Activated effector memory CD4-positive, alpha-beta T cell treated with Interleukin-2 at 50 U/mL for 16 hours (primary cell): ENCODE results near the gene BPI.
"Not testable (repeated sequence)": the region's sequence is repeated elsewhere in the genome, so short reads cannot be mapped to it uniquely, and the experiment has no call there.

Experiments used
- DNase-seq: peaks from one replicate; pipeline ENCODE4 v3.0.0-alpha.2; 2020

Gene BPI

DNA sequence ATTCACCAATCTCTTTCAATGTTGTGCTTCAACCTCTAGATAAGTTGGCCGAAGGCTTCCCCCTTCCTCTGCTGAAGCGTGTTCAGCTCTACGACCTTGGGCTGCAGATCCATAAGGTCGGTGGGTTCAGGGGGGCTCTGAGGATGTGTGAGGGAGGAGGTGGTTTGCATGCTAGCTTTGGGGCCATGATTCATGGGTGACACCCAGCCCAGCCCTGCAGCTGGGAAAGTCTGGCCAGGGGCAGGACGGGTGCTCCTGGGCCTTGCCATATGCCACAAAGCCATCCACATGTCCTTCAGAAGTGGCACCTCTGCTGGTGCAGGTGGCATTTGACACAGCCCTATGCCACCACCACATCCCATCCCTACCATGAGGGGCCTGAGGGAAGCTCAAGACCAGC, 69.9 kb downstream of the BPI start:
- DNase-seq: no peak

DNA sequence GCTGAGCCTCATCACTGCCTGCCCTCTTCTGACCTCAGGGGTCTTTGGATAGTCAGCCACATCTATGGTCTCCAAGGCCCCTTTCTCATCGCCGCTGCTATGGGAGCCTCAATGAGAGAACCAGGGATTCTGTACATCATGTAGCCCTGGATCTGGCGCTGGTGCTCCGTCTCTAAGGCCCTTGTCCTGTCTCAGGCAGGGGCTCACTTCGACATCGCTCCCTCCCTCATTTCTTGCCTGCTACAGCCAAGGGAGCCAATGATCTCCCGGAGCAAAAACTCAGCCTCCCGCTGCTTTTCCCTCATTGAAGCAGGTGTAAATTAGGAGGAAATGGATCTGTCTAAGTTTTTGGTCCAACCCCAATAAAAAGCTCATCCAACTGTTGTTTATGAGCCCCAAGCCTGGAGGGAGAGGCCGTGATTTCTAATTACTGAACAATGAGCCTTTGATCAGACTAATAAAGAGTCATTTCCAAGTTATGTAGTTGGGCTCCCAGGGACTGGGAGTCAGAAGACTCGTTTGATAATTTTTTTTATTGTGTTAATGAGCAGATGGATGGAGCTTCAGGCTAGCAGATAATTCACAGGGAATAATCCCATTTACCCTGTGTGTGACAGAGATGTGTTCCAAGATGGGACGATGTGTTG, 73.2 kb downstream of the BPI start:
- no peak for DNase-seq

DNA sequence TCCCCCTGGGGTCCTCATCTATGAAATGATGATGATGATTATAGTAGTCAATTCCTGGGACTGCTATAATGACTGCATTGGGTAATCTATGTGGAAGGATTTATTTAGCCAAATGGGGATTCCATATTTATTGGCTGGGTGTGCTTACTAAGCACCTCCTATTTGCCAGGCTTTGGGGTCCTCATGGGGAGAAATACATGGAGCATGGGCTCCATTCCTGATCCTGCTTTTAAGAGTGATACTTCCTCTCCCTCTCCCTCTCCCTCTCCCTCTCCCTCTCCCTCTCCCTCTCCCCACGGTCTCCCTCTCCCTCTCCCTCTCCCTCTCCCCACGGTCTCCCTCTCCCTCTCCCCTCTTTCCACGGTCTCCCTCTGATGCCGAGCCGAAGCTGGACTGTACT, 73.9 kb downstream of the BPI start:
- DNase-seq: not testable (repeated sequence)

DNA sequence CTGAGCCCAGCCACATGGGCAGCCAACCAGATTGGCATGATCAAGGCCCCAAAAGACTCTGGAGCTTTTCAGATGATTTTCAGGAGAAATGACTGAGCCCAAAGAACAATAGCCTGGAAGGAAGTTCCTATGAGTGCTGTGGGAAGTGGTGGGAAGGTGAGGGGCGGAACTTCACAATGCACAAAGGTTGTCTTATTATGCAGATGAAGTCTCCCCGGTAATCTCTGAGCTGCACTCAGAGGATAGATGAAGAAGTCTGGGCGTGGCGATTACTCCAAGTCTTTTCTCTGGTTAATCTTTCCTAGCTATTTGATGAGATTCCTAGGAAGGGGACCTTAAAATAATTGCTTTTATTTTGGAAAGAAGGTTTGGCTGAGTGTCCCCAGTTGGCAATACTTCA, 79.2 kb downstream of the BPI start:
- no peak for DNase-seq

DNA sequence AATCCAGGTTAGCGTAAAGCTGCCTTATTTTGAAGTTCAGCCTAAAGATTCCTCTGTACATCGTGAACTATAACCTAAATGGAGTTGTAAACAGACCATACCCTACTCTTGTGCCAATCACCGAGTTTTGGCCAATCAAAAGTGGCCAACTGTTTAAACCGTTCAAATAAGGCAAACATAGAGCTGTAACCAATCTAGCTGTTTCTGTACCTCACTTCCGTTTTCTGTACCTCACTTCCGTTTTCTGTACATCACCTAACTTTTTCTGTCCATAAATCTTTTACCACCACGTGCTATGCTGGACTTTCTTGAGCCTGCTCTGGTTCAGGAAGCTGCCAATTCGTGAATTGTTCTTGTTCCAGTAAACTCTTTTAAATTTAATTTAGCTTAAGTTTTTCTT, 82.0 kb downstream of the BPI start:
- no peak for DNase-seq

DNA sequence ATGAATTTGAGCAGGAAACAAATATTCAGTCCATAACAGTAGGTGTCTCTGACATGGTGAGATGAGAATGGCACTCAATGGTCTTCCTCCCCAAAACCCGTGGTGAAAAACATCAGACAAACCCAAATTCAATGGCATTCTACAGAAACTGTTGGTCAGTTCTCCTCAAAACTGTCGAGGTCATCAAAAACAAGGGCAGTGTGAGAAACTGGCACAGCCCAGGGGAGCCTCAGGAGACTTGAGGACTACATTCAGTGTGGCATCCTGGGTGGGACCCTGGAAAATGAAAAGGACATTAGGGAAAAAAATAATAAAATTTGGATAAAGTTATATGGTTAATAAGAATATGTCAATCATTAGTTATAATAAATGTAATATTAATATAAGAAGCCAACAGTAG, 82.9 kb downstream of the BPI start:
- no peak for DNase-seq
